GM12873 (cell line): ENCODE results near the gene PLEKHG2.

ENCODE experiments used
- CTCF ChIP-seq: IDR thresholded peaks from 2 replicates; pipeline ENCODE4 v1.5.1; 2012; ENCODE audit warnings: low read depth, mild to moderate bottlenecking, moderate library complexity, low read length, control low read depth; ENCODE audit not compliant: insufficient read depth; ENCODE audit errors: missing control alignments

Gene PLEKHG2

DNA sequence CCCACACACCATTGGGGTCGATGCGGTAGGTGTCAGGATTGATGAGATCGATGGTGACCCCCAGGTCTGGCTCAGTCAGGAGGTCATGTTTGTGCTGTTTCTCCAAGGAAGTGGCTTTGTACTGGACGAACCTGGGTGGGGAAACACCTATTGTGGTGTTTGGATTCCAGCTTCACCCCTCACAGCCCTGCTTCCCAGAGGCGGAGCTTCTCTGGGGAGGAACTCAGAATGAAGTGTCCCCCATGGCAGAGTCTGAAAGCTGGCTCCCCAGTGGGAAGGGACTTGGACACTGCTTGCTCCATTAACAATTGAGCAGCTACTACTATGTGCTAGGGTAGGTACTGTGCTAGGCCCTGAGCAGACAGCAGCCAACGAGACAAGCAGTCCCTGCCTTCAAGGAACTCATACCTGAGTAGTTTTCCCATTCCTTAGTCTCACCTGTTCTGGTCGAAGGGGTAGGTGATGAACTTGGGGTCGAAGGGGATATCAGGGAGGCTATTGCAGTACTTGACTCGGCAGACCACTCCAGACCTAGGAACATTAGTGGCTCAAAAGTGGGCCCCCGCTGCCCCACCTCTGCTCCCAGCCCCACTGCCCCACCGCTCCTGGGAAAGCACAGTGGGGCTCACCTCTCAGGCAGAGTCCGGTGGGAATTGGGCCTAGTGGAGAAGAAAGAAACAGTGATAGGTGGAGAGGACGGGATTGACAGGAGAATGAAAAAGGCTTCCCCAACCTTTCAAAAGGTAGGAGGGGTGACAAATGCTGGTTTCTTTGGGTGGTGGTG is 22.6 kb upstream of the PLEKHG2 start:
- TF ChIP-seq CTCF: no peak

GRCh38 chr19:39390451-39390750 is 22.1 kb upstream of the PLEKHG2 start:
- no peak for TF ChIP-seq CTCF

GRCh38 chr19:39390751-39391437 is 21.6 kb upstream of the PLEKHG2 start, which contains the start of the genes MED29 and PAF1:
Gene MED29 (plus strand): TSS chr19:39391378. CDS start chr19:39391423, 45 bp downstream.
Gene PAF1 (minus strand): TSS chr19:39391106. CDS start chr19:39390864, 242 bp downstream.
- TF ChIP-seq CTCF: peak; percentile 22

DNA sequence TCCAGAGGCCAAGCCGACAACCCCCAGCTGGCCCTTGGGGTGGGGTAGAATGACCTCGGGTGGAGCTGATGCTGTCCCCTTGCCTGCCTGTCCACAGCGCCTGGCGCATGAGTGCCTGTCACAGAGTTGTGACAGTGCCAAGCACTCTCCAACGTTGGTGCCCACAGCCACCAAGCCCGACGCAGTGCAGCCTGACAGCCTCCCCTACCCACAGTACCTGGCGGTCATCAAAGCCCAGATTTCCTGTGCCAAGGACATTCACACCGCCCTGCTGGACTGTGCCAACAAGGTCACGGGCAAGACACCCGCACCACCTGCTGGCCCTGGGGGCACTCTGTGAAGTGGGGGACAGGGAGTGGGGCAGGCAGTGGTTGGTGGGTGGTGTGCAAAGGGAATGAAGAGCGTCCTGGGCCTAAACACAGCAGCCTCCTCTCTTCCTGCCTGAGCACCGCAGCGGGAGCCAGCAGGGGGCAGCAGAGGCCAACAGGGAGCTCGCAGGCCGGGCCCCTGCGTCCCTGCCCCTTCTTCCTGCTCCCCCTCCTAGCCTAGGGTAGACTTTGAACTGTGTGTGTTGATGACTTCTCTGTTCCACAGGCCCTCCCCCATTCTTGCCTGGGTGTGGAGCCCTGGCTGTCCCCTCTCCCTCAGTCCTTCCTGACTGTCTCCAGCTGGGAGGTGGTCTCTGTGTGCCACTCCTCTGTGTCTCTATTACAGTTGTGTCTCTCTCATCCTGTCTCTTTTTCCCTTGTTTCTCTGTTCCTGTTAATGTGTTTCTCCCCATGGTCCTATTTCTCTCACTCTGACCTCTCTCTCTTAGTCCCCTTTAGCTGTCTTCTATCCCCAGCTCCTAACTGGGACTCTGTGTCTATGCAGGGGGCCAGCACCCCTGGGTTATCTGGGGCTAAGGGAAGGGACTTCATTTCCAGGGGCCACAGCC is 14.8 kb upstream of the PLEKHG2 start:
- peak; percentile 99 for TF ChIP-seq CTCF

DNA sequence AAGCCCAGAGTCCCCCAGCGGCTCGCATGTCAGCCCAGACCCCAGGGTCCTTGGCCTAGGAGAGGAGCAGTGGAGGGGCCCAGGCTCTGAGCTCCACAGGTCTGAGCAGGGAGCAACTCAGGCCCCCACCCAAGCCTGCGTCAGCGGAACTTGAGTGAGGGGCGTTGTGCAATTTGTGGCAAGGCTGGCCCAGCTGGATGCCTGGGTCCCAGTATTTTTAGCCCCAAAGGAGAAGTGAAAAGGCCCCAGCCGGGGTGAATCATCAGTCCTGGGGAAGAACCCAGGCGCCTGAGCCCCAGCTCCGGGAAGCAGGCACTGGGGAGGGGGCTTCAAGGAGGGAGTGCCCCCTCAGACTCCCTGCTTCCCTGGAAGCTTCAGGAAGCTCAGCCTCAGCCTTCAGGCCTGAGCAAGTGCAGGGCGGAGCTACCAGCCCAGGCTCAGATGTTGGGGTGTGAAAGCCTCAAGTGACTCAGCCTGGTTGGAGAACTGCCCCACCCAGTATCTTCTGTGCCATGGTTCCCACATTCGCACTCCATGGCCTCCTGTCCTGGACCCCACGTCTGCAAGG is 14.1 kb upstream of the PLEKHG2 start:
- no peak for TF ChIP-seq CTCF

DNA sequence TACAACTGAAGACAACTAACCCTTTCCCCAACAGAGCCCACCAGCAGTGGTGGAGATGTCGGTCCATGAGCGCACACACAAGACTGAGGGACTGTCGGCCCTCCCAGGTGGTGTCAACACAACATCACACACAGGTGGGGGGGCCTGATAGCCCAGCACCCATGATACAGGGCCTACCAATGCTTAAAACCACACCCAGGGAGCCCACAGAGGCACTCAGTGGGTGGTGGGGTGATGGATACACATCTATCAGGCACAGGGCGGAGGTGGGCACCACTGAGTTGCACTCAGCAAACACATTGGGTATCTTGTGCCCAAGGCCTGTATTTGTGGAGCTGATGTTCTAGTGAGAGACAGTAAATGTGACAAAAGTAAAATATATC is 12.8 kb upstream of the PLEKHG2 start:
- no peak for TF ChIP-seq CTCF

GRCh38 chr19:39400061-39400460 is 12.4 kb upstream of the PLEKHG2 start:
- TF ChIP-seq CTCF: no peak
